HCT116 (cell line): Measurements from ENCODE around the gene SLC44A1.

ENCODE experiments used
- CEBPB ChIP-seq: IDR thresholded peaks from 2 replicates; pipeline ENCODE4 v1.6.1; 2012; ENCODE audit warnings: low read depth
- EGR1 ChIP-seq: IDR thresholded peaks from 2 replicates; pipeline ENCODE4 v1.6.1; 2012; ENCODE audit warnings: low read depth
- EZH2 ChIP-seq: fragments of 200-600 bp; sonication (generic); IDR thresholded peaks from 2 replicates; pipeline ENCODE4 v1.6.1; 2017; ENCODE audit warnings: antibody characterized with exemption, mixed run types
- JUND ChIP-seq: IDR thresholded peaks from 2 replicates; pipeline ENCODE4 v1.6.1; 2012
- POLR2A ChIP-seq: IDR thresholded peaks from 2 replicates; pipeline ENCODE4 v1.7.0; 2011; ENCODE audit warnings: borderline replicate concordance; ENCODE audit not compliant: insufficient read depth, insufficient read length; ENCODE audit errors: extremely low read depth
- POLR2AphosphoS5 ChIP-seq: IDR thresholded peaks from 2 replicates; pipeline ENCODE4 v1.6.1; 2011; ENCODE audit warnings: mild to moderate bottlenecking, low read depth, low read length, moderate library complexity
- SIN3A ChIP-seq: IDR thresholded peaks from 2 replicates; pipeline ENCODE4 v1.6.1; 2012; ENCODE audit warnings: low read depth
- ZNF274 ChIP-seq: fragments of 200-500 bp; sonication (Bioruptor generic); IDR thresholded peaks from 2 replicates; pipeline ENCODE4 v1.6.1; 2014; ENCODE audit warnings: mild to moderate bottlenecking, low read depth, low read length, inconsistent platforms
- TF ChIP-seq, protein P1 (sequence below), 3 experiments: fragments of 200-600 bp in 1 of 3; sonication (generic) in 1 of 3; IDR thresholded peaks in 2 of 3; conservative IDR thresholded peaks in 1 of 3; 2 replicates each; pipeline ENCODE4 v1.5.1; 2012 to 2017; ENCODE audit warnings: low read depth in 2 of 3, low read length in 2 of 3, antibody characterized with exemption in 1 of 3, borderline replicate concordance in 1 of 3, control low read depth in 1 of 3, mild to moderate bottlenecking in 1 of 3, mixed read lengths in 1 of 3, mixed run types in 1 of 3, moderate library complexity in 1 of 3; ENCODE audit not compliant: insufficient read depth in 1 of 3
- TF ChIP-seq, protein P2 (sequence below): IDR thresholded peaks from 2 replicates; pipeline ENCODE4 v1.6.1; 2012
- TF ChIP-seq, protein P3 (sequence below): IDR thresholded peaks from 2 replicates; pipeline ENCODE4 v1.6.1; 2011; ENCODE audit warnings: mild to moderate bottlenecking, low read length, moderate library complexity; ENCODE audit not compliant: insufficient replicate concordance; ENCODE audit errors: extremely low read depth
- TF ChIP-seq, protein P4 (sequence below): IDR thresholded peaks from 2 replicates; pipeline ENCODE4 v1.6.1; 2012

DNA sequence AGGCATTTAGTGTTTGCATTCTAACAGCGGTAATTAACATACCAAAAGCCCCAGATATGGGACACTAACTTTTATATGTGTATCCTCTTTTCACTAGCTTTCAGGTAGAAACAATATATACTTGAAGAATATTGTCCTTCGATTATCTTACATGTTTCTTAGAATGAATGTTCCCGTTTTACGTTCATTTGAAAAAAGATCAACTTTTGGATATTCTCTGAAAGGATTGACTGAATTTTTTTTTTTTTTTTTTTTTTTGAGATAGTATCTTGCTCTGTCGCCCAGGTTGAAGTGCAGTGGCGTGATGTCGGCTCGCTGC lies 171.2 kb downstream of the SLC44A1 start:
- TF ChIP-seq, protein P1, sequence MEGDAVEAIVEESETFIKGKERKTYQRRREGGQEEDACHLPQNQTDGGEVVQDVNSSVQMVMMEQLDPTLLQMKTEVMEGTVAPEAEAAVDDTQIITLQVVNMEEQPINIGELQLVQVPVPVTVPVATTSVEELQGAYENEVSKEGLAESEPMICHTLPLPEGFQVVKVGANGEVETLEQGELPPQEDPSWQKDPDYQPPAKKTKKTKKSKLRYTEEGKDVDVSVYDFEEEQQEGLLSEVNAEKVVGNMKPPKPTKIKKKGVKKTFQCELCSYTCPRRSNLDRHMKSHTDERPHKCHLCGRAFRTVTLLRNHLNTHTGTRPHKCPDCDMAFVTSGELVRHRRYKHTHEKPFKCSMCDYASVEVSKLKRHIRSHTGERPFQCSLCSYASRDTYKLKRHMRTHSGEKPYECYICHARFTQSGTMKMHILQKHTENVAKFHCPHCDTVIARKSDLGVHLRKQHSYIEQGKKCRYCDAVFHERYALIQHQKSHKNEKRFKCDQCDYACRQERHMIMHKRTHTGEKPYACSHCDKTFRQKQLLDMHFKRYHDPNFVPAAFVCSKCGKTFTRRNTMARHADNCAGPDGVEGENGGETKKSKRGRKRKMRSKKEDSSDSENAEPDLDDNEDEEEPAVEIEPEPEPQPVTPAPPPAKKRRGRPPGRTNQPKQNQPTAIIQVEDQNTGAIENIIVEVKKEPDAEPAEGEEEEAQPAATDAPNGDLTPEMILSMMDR (IDR thresholded peaks at IDR 0.05 in 2 of 3, conservative IDR thresholded peaks at IDR 0.05 in 1 of 3; ENCODE audit: borderline replicate concordance in 1 of 3, insufficient read depth in 1 of 3, low read depth in 2 of 3, low read length in 2 of 3): no peak
- TF ChIP-seq EZH2 (no peak), POLR2A (no peak), CEBPB (no peak), ZNF274 (no peak), SIN3A (no peak), JUND (no peak), POLR2AphosphoS5 (no peak), EGR1 (no peak)
- TF ChIP-seq, protein P2, sequence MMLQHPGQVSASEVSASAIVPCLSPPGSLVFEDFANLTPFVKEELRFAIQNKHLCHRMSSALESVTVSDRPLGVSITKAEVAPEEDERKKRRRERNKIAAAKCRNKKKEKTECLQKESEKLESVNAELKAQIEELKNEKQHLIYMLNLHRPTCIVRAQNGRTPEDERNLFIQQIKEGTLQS: no peak
- TF ChIP-seq, protein P3, sequence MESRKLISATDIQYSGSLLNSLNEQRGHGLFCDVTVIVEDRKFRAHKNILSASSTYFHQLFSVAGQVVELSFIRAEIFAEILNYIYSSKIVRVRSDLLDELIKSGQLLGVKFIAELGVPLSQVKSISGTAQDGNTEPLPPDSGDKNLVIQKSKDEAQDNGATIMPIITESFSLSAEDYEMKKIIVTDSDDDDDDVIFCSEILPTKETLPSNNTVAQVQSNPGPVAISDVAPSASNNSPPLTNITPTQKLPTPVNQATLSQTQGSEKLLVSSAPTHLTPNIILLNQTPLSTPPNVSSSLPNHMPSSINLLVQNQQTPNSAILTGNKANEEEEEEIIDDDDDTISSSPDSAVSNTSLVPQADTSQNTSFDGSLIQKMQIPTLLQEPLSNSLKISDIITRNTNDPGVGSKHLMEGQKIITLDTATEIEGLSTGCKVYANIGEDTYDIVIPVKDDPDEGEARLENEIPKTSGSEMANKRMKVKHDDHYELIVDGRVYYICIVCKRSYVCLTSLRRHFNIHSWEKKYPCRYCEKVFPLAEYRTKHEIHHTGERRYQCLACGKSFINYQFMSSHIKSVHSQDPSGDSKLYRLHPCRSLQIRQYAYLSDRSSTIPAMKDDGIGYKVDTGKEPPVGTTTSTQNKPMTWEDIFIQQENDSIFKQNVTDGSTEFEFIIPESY: no peak
- TF ChIP-seq, protein P4, sequence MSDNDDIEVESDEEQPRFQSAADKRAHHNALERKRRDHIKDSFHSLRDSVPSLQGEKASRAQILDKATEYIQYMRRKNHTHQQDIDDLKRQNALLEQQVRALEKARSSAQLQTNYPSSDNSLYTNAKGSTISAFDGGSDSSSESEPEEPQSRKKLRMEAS: no peak
